Inflammatory macrophage treated with lipopolysaccharide for 4 hours (primary cell): Measurements from ENCODE around the gene CDC20.
"Not testable (repeated sequence)": the region's sequence is repeated elsewhere in the genome, so short reads cannot be mapped to it uniquely, and the experiment has no call there.

Source experiments
- DNase-seq: peaks from one replicate; pipeline ENCODE4 v3.0.0-alpha.2; 2020

Gene CDC20

DNA sequence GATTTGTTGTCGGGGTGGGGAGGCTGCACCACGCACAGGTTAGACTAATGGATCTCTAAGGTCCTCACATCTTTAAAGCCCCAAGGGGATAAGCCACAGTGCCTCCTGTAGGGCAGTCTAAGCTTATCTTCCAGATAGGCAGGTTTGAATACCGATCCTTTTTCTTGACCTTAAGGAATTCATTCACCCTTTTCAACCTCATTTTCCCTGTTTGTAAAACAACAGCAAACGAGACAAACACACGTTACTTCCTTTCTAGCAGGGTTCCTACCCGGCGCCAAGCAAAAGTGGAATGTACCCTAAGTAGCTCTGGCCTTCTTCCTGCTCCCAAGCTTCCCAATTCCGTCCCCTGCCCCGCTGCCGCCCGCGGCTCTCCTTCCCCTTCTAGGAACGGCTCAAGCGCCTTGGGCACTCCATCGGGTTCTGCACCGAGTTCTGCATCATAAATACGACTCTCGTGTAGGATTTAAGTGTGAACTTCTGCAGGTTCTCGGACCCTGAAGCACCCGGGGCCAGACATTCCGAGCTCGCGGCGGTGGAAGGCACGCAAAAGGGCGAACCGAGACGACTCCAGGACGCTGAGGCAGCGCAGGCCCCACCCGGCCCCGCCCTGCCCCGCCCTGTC is 548 bp upstream of the CDC20 start:
- DNase-seq = peak; percentile 61

DNA sequence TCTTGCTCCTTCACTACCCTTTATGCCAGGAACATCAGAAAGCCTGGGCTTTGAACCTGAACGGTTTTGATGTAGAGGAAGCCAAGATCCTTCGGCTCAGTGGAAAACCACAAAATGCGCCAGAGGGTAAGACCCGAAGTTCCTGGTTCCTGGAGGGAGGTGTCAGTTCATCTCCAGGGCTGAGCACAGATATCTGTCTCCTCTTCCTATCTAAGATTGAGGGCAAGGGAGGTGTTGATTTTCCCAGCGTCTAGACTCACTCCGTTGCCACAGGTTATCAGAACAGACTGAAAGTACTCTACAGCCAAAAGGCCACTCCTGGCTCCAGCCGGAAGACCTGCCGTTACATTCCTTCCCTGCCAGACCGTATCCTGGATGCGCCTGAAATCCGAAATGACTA is 915 bp downstream of the CDC20 start:
- DNase-seq = no peak

DNA sequence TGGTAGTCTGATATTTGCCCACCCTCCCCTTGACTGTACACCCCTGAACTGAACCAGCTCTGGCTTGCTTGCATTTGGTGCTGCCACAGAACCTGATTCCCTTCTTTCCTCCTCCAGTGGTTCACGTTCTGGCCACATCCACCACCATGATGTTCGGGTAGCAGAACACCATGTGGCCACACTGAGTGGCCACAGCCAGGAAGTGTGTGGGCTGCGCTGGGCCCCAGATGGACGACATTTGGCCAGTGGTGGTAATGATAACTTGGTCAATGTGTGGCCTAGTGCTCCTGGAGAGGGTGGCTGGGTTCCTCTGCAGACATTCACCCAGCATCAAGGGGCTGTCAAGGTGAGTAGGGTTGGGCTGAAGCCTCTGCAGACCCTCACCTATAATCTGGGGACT is 1.8 kb downstream of the CDC20 start:
- DNase-seq = no peak

DNA sequence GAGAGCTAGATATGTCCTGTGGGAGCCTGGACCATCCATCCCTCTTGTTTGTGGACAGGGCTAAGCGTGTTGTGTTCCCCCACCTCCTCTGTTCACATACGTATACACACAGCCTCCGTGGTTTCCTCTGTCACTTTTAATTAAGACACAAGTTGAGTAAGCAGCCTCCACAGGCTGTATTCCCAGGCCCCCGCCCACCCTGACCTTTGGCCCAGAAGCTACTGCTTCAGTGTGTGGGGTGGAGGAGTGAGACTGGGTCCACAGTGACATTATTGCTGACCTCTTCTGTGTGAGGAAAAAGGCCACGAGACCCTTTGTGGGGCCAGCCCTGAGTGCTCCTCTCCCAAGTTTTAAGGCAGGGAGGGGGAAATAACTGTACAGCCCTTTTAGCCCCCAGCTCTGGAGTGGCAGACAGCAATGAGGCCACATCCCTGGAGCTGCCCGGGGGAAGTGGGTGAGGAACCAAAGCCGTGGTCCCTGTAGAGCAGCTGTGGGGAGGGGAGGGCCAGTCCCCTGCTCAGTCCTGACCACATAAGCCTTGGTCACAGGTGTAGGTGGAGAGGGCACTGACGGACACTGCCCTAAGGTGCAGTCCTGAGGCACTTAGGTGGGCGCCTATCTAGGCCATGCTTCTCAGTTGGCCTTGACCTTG is 4.6 kb downstream of the CDC20 start:
- DNase-seq = peak; percentile 30

DNA sequence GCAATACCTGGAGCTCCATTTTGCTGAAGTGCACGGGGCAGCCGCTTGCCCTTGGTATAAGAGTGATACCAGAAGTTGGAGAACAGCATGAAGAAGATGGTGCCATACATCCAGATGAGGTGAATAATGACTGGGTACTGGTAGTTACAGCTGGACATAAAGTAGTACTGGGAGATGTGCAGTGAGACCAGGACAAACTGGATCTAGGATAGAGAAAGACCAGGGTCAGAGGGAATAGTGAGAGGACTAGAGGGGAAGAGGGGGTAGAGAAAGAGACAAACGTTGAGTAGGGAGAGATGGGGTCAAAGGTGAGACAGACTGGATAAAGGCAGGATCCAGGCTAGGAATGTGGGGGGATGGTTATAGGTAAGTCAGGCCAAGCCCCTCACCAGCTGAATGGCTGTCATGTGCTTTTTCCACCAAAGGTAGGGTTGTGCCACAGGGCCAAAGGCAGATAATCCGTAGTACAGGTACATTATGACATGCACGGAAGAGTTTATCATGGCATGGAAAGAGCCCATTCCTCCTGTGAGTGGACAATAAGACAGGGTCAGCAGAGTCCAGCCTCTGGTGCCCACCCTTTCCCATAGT is 5.2 kb downstream of the CDC20 start:
- DNase-seq = no peak

DNA sequence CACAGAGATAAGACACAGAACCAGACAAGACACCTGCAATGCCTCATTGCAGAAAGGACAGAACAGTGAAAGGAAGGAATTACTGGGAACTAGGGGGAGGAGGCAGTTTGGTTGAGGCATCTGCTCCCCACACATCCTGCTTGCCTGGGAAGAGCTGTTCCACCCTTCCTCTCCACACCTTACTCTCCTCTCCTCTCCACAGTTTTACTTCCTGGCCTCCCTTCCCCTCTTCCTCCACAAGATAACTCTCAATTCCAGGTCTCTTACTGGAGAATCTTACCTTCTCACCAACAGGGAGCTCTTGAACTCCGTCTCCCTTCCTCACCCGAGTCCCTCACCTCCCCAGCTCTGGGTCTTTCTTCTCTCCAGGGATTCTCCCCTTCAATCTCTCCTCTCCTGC is 6.9 kb downstream of the CDC20 start:
- no peak for DNase-seq

DNA sequence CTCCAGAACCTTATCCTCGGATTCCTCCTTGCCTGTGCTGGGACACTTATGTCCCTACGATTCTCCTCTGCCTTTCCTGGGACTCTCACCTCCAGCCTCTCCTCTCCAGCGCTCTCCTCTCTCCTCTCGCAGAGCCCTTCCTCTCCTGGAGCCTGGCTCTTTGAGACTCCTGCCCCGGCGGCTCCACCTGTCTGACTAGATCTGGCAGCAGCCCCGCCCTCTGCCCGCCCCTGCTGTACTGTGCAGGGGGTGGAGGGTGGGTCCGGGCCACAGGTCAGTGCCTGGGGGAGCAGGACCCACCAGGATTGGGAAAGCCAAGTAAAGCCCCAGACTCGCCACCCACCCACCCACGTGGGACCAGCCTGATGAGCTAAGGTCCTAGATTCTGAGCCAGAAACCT is 7.4 kb downstream of the CDC20 start:
- DNase-seq = no peak

DNA sequence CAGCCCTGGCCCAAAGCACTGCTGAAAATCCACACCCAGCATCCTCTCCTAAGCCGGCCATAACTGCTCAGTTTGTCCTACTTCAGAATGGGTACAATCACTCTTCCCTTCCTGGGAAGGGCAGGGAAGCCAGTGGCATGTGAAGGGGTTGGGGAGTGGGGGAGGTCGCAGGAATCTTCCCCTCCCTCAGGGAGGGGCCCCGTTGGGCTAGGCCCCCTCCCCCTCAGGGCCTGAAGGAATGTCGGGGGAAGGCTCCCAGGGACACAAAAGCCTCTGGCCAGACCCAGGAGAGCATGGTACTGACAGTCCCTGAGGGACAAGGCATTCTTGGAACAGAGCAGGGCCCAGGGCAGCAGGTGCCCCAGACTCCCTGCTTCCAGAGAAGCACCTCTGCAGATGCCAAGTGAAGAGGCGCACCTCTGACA is 7.8 kb downstream of the CDC20 start:
- DNase-seq = no peak

DNA sequence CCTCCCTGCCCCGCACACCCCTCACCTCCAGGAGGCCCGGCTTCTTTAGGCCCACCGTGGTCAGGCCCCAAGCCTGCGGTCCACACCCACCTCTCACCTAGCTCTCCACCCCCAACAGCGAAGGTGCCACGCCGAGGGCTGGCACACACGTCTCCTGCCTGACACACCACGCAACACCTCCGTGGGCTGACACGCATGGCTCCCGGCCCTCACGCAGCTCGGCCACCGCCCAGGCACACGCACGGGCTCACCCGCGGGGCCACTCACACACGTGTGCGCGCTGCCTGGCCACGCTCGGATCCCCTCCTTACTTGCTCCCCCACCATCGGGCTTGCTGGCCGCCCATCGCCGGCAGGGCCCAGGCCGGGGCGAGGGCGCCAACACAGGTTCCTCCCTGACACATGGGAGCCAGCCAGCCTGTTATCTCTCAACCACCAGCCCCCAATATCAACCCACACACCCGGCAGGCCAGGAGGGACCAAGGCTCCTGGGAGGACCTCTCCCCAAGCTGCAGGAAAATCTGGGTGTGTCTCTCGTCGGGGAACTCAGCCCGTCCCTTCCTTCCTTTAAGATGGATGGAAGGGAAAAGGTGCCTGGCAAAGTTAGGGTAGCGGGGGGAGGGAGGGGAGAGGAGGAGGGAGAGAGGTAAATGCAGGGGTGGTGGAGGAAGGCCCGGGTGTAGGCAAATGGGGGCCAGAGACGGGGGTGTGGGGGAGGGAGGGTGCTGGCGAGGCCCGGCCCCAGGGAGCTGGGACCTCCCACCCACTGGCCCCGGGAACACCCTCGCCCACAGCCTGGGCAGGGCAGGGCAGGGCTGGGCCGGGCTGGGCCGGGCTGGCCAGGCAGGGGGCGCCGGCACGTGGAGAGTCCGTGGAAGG is 8.5 kb downstream of the CDC20 start:
- peak; percentile 23 for DNase-seq

DNA sequence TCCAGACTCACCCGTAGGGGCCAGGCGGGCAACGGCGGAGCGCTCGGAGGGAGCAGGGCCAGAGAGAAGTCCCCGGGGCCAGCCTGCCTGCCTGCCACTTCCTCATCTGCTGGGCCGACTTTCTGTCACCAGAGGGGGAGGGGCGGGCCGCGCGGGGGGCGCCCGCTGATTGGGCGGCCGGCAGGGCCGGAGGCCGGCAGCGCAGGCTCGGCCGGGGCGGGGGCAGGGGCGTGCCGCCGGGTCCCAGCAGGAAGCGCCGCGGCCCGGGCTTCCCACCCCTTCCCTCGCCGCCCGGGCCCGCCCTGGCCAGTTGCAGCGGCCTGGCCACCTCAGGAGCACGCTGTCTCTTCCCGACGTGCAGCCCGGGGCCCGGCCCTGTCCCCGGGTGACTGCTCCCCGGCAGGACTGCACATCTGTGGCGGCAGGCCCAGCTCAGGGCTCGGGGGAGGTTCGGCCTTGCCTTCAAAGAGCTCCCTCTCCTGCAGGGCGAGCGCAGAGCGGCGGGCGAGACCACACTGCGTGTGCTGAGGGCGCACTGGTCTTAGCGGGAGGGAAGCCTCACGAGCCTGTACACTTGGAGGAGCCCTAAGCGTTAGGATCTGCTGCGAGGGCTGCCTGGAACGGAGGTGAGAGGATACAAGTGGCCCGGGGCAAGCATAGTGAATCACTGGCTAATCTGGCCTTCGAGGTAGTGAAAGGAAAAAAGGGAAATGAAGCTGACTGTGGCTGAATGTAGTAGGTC is 9.3 kb downstream of the CDC20 start, which contains the start of gene ELOVL1:
Gene ELOVL1, minus strand, starts transcription at position 108 of the 742 bp plus-strand sequence. CDS start 2,402 bp downstream, outside the sequence.
- peak; percentile 94 for DNase-seq

DNA sequence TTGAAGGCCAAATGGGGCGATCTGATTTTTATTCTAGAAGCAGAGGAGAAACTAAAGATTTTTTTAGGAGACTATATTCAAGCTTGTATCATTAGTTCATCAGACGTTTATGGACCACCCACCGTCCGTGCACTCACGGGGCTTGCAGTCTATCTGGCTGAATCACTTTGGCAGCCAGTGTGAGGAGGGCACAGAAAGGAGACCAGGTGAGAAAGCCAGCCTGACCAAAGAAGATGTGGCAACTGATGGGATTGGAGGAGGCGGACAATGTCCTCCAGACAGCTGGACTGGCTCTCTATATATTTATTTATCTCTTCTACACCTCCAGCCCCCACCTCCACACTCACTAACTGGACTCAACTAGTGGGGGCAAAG is 9.9 kb downstream of the CDC20 start:
- no peak for DNase-seq

DNA sequence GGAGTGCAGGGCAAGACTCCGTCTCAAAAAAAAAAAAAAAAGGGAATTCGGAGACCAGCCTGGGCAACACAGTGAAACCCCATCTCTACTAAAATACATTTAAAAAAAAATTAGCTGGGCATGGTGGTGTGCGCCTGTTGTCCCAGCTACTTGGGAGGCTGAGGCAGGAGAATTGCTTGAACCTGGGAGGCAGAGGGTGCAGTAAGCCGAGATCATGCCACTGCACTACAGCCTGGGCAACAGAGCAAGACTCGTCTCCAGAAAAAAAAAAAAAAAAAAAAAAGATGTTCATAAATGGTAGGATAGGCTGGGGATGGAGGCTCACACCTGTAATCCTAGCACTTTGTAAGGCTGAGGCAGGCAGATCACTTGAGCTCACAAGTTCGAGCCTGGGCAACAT is 11.0 kb downstream of the CDC20 start:
- DNase-seq = not testable (repeated sequence)

DNA sequence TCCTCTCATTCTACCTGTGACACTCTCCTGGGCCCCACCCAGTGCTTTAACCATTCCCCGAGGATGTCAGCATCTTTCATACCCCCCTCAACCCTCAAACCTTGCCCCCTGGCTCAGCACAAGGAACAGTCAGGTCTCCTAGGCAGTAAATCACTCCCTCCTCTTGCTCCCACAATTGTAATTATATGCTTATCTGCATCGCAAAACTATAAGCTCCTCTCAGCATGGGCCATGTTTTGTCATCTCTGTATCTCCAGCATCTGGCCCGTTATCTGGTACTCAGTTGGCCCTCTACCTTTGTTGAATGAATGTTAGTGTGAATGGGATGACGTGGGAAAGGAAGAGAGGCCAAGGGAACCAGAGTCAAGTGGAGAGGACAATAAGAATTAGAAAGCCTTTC is 11.8 kb downstream of the CDC20 start:
- no peak for DNase-seq

DNA sequence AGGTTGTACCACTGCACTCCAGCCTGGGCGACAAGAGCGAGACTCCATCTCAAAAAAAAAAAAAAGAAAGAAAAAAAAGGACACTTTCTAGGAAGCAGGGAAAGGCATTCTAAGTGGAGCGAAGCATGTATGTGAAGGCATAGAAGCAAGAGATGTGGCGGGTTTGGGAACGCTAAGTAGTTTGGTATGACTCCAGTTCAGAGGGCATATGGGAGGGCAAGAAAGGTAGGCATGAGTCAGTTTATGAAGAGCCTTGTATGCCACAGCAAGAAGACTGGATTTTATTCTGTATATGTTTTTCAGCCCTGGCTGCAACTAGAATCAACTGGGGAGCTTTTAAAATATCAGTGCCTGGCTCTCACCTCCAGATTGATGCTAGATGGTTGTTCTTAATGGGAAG is 13.4 kb downstream of the CDC20 start:
- no peak for DNase-seq

DNA sequence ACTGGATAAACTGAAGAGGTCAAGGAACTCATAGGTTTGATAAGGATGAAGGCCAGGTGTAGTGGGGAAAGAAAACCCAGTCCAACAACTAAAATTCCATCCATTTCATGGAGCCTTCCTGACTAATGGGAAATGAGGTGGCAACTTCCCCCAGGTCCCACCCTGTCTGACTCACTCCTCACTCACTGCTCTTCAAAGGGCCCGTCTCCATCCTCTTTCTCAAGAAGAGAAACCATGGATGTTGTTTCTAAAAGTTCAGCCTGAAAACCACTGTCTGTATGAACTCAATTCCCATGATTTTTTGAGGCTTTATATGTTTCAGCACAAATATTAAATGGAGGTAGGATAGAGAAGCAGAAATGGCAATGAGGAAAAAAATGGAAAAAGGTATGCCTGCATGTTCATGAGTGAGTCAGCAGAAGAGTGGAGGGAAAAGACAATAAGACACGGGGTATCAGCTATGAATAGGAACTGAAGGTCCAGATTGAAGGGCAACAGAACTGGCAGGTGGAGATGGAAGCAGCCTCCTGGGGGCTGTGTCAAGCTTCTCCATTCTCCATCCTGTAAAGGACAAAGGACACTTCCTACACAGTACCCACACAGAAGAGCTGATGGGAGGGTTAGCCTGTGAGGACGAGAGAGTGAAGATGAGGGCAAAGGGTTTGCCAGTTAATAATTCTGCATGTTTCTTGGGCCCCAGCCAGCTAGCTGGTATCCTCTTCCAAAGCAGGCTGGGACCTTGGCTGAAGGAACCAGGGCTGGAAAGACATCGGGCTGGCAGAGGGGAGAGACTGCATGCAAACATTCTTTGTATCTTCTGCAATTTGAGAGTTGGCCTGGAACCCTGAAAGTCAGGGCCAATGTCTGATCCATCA is 14.5 kb downstream of the CDC20 start:
- DNase-seq = peak; percentile 51

DNA sequence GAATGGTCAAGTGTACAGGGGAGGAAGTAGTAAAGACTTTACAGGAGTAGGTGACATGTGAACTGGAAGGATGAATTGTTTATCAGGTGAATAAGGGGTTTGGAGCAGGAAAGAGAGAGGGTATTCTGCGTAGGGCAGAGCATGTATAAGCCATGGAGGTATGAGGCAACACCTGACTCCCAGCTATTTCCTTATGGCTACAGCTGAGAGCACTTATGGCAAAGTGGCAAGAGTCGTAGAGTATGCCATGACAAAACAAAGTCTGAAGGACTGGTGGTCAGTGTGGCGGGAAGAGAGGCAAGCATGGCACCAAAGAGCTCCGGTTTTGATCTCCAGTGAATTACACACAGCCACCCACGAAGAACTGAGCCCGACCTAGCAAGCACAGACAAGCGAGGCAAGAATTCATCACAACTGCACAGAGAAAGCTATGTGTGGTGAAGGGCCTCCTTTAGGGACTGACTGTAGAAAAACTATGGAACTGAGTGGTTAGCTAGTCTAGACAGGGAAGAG is 18.0 kb downstream of the CDC20 start:
- DNase-seq = no peak

DNA sequence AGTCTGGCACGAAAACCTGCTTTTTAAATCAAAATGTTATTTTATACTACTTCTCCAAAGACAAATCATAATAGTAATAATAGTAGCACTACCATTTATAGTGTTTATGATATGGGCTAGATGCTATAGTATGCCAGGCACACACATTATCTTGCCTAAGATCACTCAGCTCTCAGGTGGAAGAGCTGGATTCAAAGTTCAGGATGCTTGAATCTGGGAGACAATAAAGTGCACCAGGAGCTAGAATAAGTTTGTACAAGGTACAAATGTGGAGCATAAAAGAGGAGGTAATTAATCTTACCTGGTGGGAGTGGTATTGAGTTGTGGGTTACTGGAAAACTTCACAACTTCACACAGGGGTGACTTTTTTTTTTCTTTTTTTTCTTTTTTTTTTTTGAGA is 19.1 kb downstream of the CDC20 start:
- no peak for DNase-seq

DNA sequence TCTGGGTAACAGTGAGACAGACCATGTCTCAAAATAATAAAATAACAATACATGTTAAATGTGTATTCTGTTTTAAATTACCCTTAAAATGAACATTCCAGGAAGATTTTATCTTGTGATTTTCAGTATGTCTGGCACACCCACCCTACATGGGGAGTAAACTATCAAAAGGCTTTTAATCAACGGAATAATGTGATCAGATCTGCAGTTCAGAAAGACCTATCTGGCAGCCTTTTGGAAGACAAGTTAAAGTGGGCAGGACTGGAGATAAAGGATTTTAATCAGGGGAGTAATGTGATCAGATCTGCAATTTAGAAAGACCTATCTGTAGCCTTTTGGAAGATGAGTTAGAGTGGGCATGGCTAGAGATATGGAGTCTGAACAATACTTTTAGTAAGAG is 20.7 kb downstream of the CDC20 start:
- DNase-seq = no peak

DNA sequence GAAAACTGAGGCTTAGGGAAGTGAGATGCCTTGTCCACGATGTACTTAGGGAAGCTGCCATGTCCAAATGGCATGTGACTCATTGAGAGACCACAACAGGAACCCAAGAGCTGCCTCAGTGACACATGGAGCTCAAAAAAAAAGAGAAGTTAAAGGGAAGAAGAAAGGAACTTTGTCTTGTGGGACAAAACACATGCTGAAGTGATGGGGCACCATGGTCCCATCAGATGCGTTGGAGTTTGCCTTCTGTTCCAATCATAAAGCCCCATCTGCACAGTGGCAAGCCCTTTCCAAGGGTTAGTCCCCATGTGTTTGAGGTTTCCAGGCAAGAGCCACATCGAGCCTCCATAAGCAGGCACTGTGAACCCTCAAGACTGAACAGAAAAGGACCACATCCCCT is 22.8 kb downstream of the CDC20 start:
- DNase-seq = peak; percentile 92

DNA sequence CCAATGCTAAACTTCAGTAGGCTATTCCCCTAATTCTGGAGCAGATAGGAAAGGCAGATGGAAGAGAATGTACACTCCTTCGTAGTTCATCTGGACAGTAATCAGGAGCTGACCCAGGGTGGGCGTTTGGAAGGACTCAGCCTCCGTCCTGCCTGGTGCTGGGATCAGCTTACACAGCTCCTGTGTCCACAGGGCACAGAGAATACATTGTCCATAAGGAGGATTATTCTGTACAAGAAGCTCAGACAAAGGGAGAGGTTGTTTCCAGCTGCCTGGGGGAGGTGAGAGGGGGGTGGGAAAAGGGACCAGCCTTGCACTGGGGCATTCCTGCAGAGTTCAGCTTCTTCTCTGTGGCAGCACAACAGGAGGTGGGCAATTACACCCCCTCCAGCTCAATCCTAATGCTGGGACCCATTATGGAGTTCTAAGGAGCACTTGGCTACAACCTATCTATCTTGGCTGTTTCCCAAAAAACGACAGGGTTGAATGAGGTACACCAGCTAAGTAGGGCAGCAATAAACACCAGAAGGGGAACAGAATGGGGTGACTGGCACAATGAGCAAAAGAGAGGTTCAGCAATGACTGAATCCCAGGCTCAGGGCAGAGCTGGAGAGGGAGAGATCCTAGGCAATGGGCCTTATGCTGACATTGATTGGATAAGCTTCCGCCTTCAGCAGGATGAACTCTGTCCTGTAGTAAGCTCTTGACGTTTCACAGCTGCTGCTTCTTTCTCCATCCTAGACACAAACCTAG is 23.4 kb downstream of the CDC20 start:
- DNase-seq = no peak

DNA sequence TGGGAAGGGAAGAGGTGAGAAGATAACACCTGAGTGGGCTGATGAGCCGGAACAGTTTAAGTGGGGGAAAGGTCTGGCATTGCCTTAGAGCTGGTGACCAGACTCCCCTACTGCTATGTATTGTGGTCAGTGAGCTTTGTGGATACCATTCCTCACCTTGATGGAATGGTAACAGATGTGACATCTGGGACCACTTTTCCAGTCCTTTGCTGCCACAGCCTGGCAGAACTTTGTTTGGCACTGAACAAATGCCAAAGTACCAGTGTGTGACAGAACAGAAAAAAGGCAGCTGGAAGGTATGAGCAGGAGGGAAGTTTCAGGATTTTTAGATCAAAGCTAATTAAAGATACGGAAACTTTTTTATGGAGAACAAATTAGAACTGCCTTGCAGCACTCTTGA is 24.7 kb downstream of the CDC20 start:
- DNase-seq = no peak
